HCT116 (cell line): ENCODE measurements around the gene KCNIP4. TPM values are rescaled to one million over a fixed set of nuclear protein-coding genes. Genes with fewer than 3 reads are reported as not detected.

ENCODE experiments used
- ATAC-seq: fragments of 200-7000 bp; cut with Tn5 transposase; 2 replicates; pipeline ENCODE4 v1.9.1; 2020; ENCODE audit warnings: mild to moderate bottlenecking, moderate library complexity
- BruUV-seq: library from RNA; stranded (reverse); fragments of 400-500 nt; replicated peaks from 2 replicates; lab custom pipeline; 2021; lab: Mats Ljungman, UMichigan
- CTCF ChIA-PET: fragments of 300-600 bp; sonication (Branson Sonifier 250); formaldehyde crosslinking; loops from one replicate; lab custom pipeline; 2021; ENCODE audit warnings: antibody characterized with exemption; lab: Charles Lee
- POLR2A ChIA-PET: fragments of 300-600, 350-600 bp; sonication (Branson Sonifier 250); formaldehyde crosslinking; loops from one replicate; lab custom pipeline; 2021; ENCODE audit warnings: antibody characterized with exemption; lab: Charles Lee
- RAD21 ChIA-PET, 2 experiments: fragments of 300-600 bp; sonication (Branson Sonifier 250); formaldehyde crosslinking; loops; one replicate each; lab custom pipeline; 2023; ENCODE audit warnings: low total read pairs in 2 of 2; ENCODE audit not compliant: uncharacterized antibody in 2 of 2, unreplicated experiment in 2 of 2, low non-redundant PET in 1 of 2; lab: Charles Lee
- DNase-seq: peaks from one replicate; pipeline ENCODE4 v3.0.0-alpha.2; 2010; ENCODE audit warnings: low read depth, low spot score
- H2AFZ ChIP-seq: fragments of 200-600 bp; shearing (Covaris generic), sonication (generic); 2 replicates; pipeline ENCODE4 v1.6.1; 2017; ENCODE audit warnings: low read depth, mixed run types, mixed read lengths, antibody characterized with exemption, low read length; ENCODE audit not compliant: poor library complexity, severe bottlenecking
- H3K27ac ChIP-seq: 2 replicates; pipeline ENCODE4 v1.5.1; 2012; ENCODE audit warnings: low read depth, low read length
- H3K27me3 ChIP-seq: fragments of 200-600 bp; sonication (generic); 2 replicates; pipeline ENCODE4 v1.6.1; 2016; ENCODE audit warnings: mixed run types, low read length, mixed read lengths; ENCODE audit not compliant: insufficient read depth
- H3K36me3 ChIP-seq, 2 experiments: fragments of 200-500 bp in 1 of 2; fragments of 200-600 bp in 1 of 2; sonication (Bioruptor generic) in 1 of 2; sonication (generic) in 1 of 2; 2 replicates each; pipeline versions ENCODE4 v1.5.1 to v1.6.1; 2014 to 2016; ENCODE audit warnings: low read length in 2 of 2, inconsistent platforms in 1 of 2, mixed read lengths in 1 of 2, mixed run types in 1 of 2; ENCODE audit not compliant: insufficient read depth in 2 of 2, control insufficient read depth in 1 of 2
- H3K4me1 ChIP-seq, 2 experiments: fragments of 200-600 bp in 1 of 2; sonication (generic) in 1 of 2; 2 replicates each; pipeline versions ENCODE4 v1.5.1 to v1.6.1; 2012 to 2017; ENCODE audit warnings: low read length in 2 of 2, inconsistent platforms in 1 of 2, mild to moderate bottlenecking in 1 of 2, mixed read lengths in 1 of 2, mixed run types in 1 of 2, moderate library complexity in 1 of 2; ENCODE audit not compliant: insufficient read depth in 2 of 2, control insufficient read depth in 1 of 2
- H3K4me2 ChIP-seq: fragments of 200-600 bp; sonication (generic); 2 replicates; pipeline ENCODE4 v1.6.1; 2017; ENCODE audit warnings: mixed run types, low read length, mixed read lengths
- H3K4me3 ChIP-seq, 2 experiments: fragments of 200-600 bp in 1 of 2; sonication (generic) in 1 of 2; replicated peaks in 1 of 2; 2 replicates each; pipeline ENCODE4 v1.5.1; 2011 to 2016; ENCODE audit warnings: low read length in 2 of 2, control low read depth in 1 of 2, low read depth in 1 of 2, mild to moderate bottlenecking in 1 of 2, mixed read lengths in 1 of 2, mixed run types in 1 of 2
- H3K79me2 ChIP-seq: fragments of 200-600 bp; sonication (generic); 2 replicates; pipeline ENCODE4 v1.6.1; 2017; ENCODE audit warnings: mild to moderate bottlenecking, mixed run types, low read length, moderate library complexity, mixed read lengths; ENCODE audit not compliant: insufficient read depth
- H3K9ac ChIP-seq: fragments of 200-600 bp; sonication (generic); 2 replicates; pipeline ENCODE4 v1.6.1; 2016; ENCODE audit warnings: low read length, mixed read lengths
- H3K9me2 ChIP-seq: fragments of 200-600 bp; sonication (generic), shearing (Covaris generic); 2 replicates; pipeline ENCODE4 v1.6.1; 2017; ENCODE audit warnings: mixed run types, mild to moderate bottlenecking, moderate library complexity; ENCODE audit not compliant: insufficient read depth
- H3K9me3 ChIP-seq, 2 experiments: fragments of 200-500 bp in 1 of 2; fragments of 200-600 bp in 1 of 2; sonication (Bioruptor generic) in 1 of 2; sonication (generic) in 1 of 2; 2 replicates each; pipeline ENCODE4 v1.6.1; 2014 to 2017; ENCODE audit warnings: low read length in 2 of 2, mixed read lengths in 2 of 2, inconsistent platforms in 1 of 2, low read depth in 1 of 2, mild to moderate bottlenecking in 1 of 2, mixed run types in 1 of 2, moderate library complexity in 1 of 2; ENCODE audit not compliant: control insufficient read depth in 1 of 2, insufficient read depth in 1 of 2
- H4K20me1 ChIP-seq: fragments of 200-600 bp; sonication (generic), shearing (Covaris generic); 2 replicates; pipeline ENCODE4 v1.6.1; 2017; ENCODE audit warnings: mixed run types, mild to moderate bottlenecking, moderate library complexity; ENCODE audit not compliant: insufficient read depth
- ATF3 ChIP-seq: IDR thresholded peaks from 2 replicates; pipeline ENCODE4 v1.6.1; 2012
- CBX3 ChIP-seq: IDR thresholded peaks from 2 replicates; pipeline ENCODE4 v1.6.1; 2012; ENCODE audit warnings: low read depth
- CTCF ChIP-seq, 3 experiments: fragments of 200-600 bp in 1 of 3; sonication (generic) in 1 of 3; IDR thresholded peaks in 2 of 3; conservative IDR thresholded peaks in 1 of 3; 2 replicates each; pipeline ENCODE4 v1.5.1; 2012 to 2017; ENCODE audit warnings: low read depth in 2 of 3, low read length in 2 of 3, antibody characterized with exemption in 1 of 3, borderline replicate concordance in 1 of 3, control low read depth in 1 of 3, mild to moderate bottlenecking in 1 of 3, mixed read lengths in 1 of 3, mixed run types in 1 of 3, moderate library complexity in 1 of 3; ENCODE audit not compliant: insufficient read depth in 1 of 3
- EGR1 ChIP-seq: IDR thresholded peaks from 2 replicates; pipeline ENCODE4 v1.6.1; 2012; ENCODE audit warnings: low read depth
- ELF1 ChIP-seq: IDR thresholded peaks from 2 replicates; pipeline ENCODE4 v1.6.1; 2012; ENCODE audit warnings: low read depth, borderline replicate concordance
- EZH2phosphoT487 ChIP-seq: fragments of 200-600 bp; IDR thresholded peaks from 2 replicates; pipeline ENCODE4 v1.6.1; 2018; ENCODE audit warnings: antibody characterized with exemption, borderline replicate concordance
- FOSL1 ChIP-seq: IDR thresholded peaks from 2 replicates; pipeline ENCODE4 v1.6.1; 2012; ENCODE audit warnings: low read depth
- JUND ChIP-seq: IDR thresholded peaks from 2 replicates; pipeline ENCODE4 v1.6.1; 2012
- MAX ChIP-seq: IDR thresholded peaks from 2 replicates; pipeline ENCODE4 v1.6.1; 2012
- POLR2A ChIP-seq: IDR thresholded peaks from 2 replicates; pipeline ENCODE4 v1.7.0; 2011; ENCODE audit warnings: borderline replicate concordance; ENCODE audit not compliant: insufficient read depth, insufficient read length; ENCODE audit errors: extremely low read depth
- POLR2AphosphoS5 ChIP-seq: IDR thresholded peaks from 2 replicates; pipeline ENCODE4 v1.6.1; 2011; ENCODE audit warnings: mild to moderate bottlenecking, low read depth, low read length, moderate library complexity
- REST ChIP-seq: IDR thresholded peaks from 2 replicates; pipeline ENCODE4 v1.6.1; 2012; ENCODE audit warnings: low read depth
- SIN3A ChIP-seq: IDR thresholded peaks from 2 replicates; pipeline ENCODE4 v1.6.1; 2012; ENCODE audit warnings: low read depth
- SP1 ChIP-seq: IDR thresholded peaks from 2 replicates; pipeline ENCODE4 v1.6.1; 2012; ENCODE audit warnings: low read depth
- SRF ChIP-seq: IDR thresholded peaks from 2 replicates; pipeline ENCODE4 v1.6.1; 2012; ENCODE audit warnings: low read depth
- YY1 ChIP-seq: IDR thresholded peaks from 2 replicates; pipeline ENCODE4 v1.6.1; 2011; ENCODE audit warnings: low read length, low read depth, moderate library complexity, mild to moderate bottlenecking; ENCODE audit not compliant: insufficient replicate concordance; ENCODE audit errors: extremely low read depth
- ZBTB33 ChIP-seq: IDR thresholded peaks from 2 replicates; pipeline ENCODE4 v1.6.1; 2011; ENCODE audit warnings: mild to moderate bottlenecking, low read length, moderate library complexity; ENCODE audit not compliant: insufficient replicate concordance; ENCODE audit errors: extremely low read depth
- ZFX ChIP-seq: fragments of 450-650 bp; IDR thresholded peaks from 2 replicates; pipeline ENCODE4 v1.6.1; 2017
- ZNF274 ChIP-seq: fragments of 200-500 bp; sonication (Bioruptor generic); IDR thresholded peaks from 2 replicates; pipeline ENCODE4 v1.6.1; 2014; ENCODE audit warnings: mild to moderate bottlenecking, low read depth, low read length, inconsistent platforms
- intact Hi-C: fragments of 100-400 bp; cut with micrococcal nuclease; formaldehyde crosslinking; loops from 2 replicates; pipeline ENCODE4 v1.10.0; 2022
- total RNA-seq: library from RNA; stranded (reverse); gene quantifications from one replicate; pipeline ENCODE4 v1.2.1, GENCODE V29; 2021; ENCODE audit not compliant: unreplicated experiment

KCNIP4 gene
- total RNA-seq, 1 experiment from 2014 or later = not detected

- Histone ChIP-seq H2AFZ (no peak overlapping the region), H3K4me2 (no peak overlapping the region), H3K9me3 (no peaks in the 10 kb centered on the region; a peak in 1 of 4 replicates), H4K20me1 (no peaks in the 10 kb centered on the region), H3K27ac (no peak overlapping the region), H3K27me3 (no peaks in the 10 kb centered on the region), H3K4me1 (no peaks in the 10 kb centered on the region), H3K4me3 (no peak overlapping the region), H3K79me2 (no peaks in the 10 kb centered on the region), H3K9me2 (no peaks in the 10 kb centered on the region), H3K36me3 (no peaks in the 10 kb centered on the region), H3K9ac (no peak overlapping the region)
- TF ChIP-seq ZBTB33 (no peak), EGR1 (no peak), JUND (no peak), FOSL1 (no peak), ATF3 (no peak), SRF (no peak), POLR2AphosphoS5 (no peak), CBX3 (no peak), MAX (no peak), ZFX (no peak), POLR2A (no peak), REST (no peak), ZNF274 (no peak), SIN3A (no peak), YY1 (no peak), ELF1 (no peak), SP1 (no peak), EZH2phosphoT487 (no peak), CTCF (IDR thresholded peaks at IDR 0.05 in 2 of 3, conservative IDR thresholded peaks at IDR 0.05 in 1 of 3; ENCODE audit: borderline replicate concordance in 1 of 3, insufficient read depth in 1 of 3, low read depth in 2 of 3, low read length in 2 of 3) (no peak)
- ATAC-seq (no peak), DNase-seq (no peak)
- BruUV-seq = no TSS peak
- RAD21 ChIA-PET = no interaction called here
- intact Hi-C loops = no loop called here
- CTCF ChIA-PET = no interaction called here
- POLR2A ChIA-PET = no interaction called here
Measured at GRCh38 chr4:21641696-21642095, 306.9 kb downstream of the KCNIP4 start.
